Keratinocyte (primary cell): ENCODE measurements around the gene RAB32. TPM values are rescaled to one million over a fixed set of nuclear protein-coding genes. Genes with fewer than 3 reads are reported as not detected.

Experiments
- DNase-seq: peaks from one replicate; pipeline ENCODE4 v3.0.0-alpha.2; 2011; ENCODE audit warnings: low read depth, missing footprints, low spot score
- FAIRE-seq: peaks from 2 replicates; lab custom pipeline; 2011; peaks lifted over from hg19 to GRCh38; lab: Jason Lieb, UNC
- H2AFZ ChIP-seq: 2 replicates; pipeline ENCODE4 v1.6.0; 2012; ENCODE audit warnings: low read length, control low read depth, inconsistent platforms; ENCODE audit not compliant: control insufficient read depth
- H3K27ac ChIP-seq: 2 replicates; pipeline ENCODE4 v1.5.1; 2011; ENCODE audit warnings: low read length; ENCODE audit not compliant: control insufficient read depth, insufficient read depth
- H3K27me3 ChIP-seq: 3 replicates; pipeline ENCODE4 v1.6.0; 2011; ENCODE audit warnings: low read length; ENCODE audit not compliant: control insufficient read depth, insufficient read depth; ENCODE audit errors: extremely low read depth
- H3K36me3 ChIP-seq, 2 experiments: 2 replicates in 1 of 2; 3 replicates in 1 of 2; pipeline ENCODE4 v1.5.1; 2011; ENCODE audit warnings: low read length in 2 of 2, mild to moderate bottlenecking in 1 of 2; ENCODE audit not compliant: control insufficient read depth in 2 of 2, insufficient read depth in 2 of 2; ENCODE audit errors: extremely low read depth in 1 of 2
- H3K4me1 ChIP-seq: 3 replicates; pipeline ENCODE4 v1.5.1; 2011; ENCODE audit warnings: low read length; ENCODE audit not compliant: control insufficient read depth, insufficient read depth; ENCODE audit errors: extremely low read depth
- H3K4me2 ChIP-seq: 3 replicates; pipeline ENCODE4 v1.6.0; 2011; ENCODE audit warnings: low read depth, low read length; ENCODE audit not compliant: control insufficient read depth, insufficient read depth; ENCODE audit errors: extremely low read depth
- H3K4me3 ChIP-seq, 3 experiments: fragments of 200-600 bp in 1 of 3; sonication (generic) in 1 of 3; 2 replicates in 2 of 3; 3 replicates in 1 of 3; pipeline ENCODE4 v1.5.1; 2011 to 2016; ENCODE audit warnings: low read length in 3 of 3, mild to moderate bottlenecking in 3 of 3, control low read depth in 2 of 3, inconsistent platforms in 1 of 3, low read depth in 1 of 3, mixed read lengths in 1 of 3, mixed run types in 1 of 3, moderate library complexity in 1 of 3; ENCODE audit not compliant: control insufficient read depth in 2 of 3, insufficient read depth in 2 of 3; ENCODE audit errors: extremely low read depth in 1 of 3
- H3K79me2 ChIP-seq: 2 replicates; pipeline ENCODE4 v1.6.0; 2012; ENCODE audit warnings: low read length; ENCODE audit not compliant: control insufficient read depth, insufficient read depth
- H3K9ac ChIP-seq: 3 replicates; pipeline ENCODE4 v1.6.0; 2011; ENCODE audit warnings: low read length; ENCODE audit not compliant: control insufficient read depth, insufficient read depth; ENCODE audit errors: extremely low read depth
- H3K9me1 ChIP-seq: 3 replicates; pipeline ENCODE4 v1.6.0; 2011; ENCODE audit warnings: low read length; ENCODE audit not compliant: control insufficient read depth, insufficient read depth; ENCODE audit errors: extremely low read depth
- H3K9me3 ChIP-seq: 2 replicates; pipeline ENCODE4 v1.5.1; 2012; ENCODE audit warnings: low read depth, low read length; ENCODE audit not compliant: control insufficient read depth
- H4K20me1 ChIP-seq: 3 replicates; pipeline ENCODE4 v1.6.0; 2011; ENCODE audit warnings: low read length; ENCODE audit not compliant: control insufficient read depth, insufficient read depth; ENCODE audit errors: extremely low read depth
- CTCF ChIP-seq, 3 experiments: IDR thresholded peaks in 1 of 3; conservative IDR thresholded peaks in 1 of 3; optimal IDR thresholded peaks in 1 of 3; 2 replicates in 2 of 3; 3 replicates in 1 of 3; pipeline versions ENCODE3 to v1.5.1; 2011; ENCODE audit warnings: low read length in 3 of 3, mild to moderate bottlenecking in 3 of 3, moderate library complexity in 2 of 3, control low read depth in 1 of 3, inconsistent platforms in 1 of 3; ENCODE audit not compliant: insufficient read depth in 2 of 3; ENCODE audit errors: extremely low read depth in 1 of 3
- EZH2 ChIP-seq: IDR thresholded peaks from one replicate; pipeline ENCODE4 v1.6.1; 2012; ENCODE audit warnings: inconsistent platforms, mild to moderate bottlenecking, low read length, moderate library complexity
- dilution Hi-C: fragments of 300-500 bp; cut with MboI; formaldehyde crosslinking; loops from one replicate; pipeline ENCODE4 v1.7.0; 2020; ENCODE audit warnings: low sequenced_read_pairs; ENCODE audit not compliant: extremely low pct_ligation_motif_present
- polyA plus RNA-seq, 5 experiments: library from polyadenylated mRNA; depleted of rRNA in 3 of 5; stranded (reverse) in 3 of 5; stranded (forward) in 1 of 5; unstranded in 1 of 5; fragments of >200 nt; gene quantifications; 1 replicate in 1 of 5; 2 replicates in 3 of 5; 3 replicates in 1 of 5; pipeline versions ENCODE4 v1.2.1 to v1.2.3, GENCODE V29; 2011 to 2012; ENCODE audit warnings: missing spikeins in 2 of 5, low read depth in 1 of 5, low replicate concordance in 1 of 5

Gene RAB32
- polyA plus RNA-seq, 1 donor (not counting 4 experiments of a cell fraction or from before 2014, with no cell fraction given): 73.0 TPM

GRCh38 chr6:146590492-146590891, 46.9 kb downstream of the RAB32 start:
- no peak for TF ChIP-seq CTCF (optimal IDR thresholded peaks at IDR 0.05 in 1 of 3, IDR thresholded peaks at IDR 0.05 in 1 of 3, conservative IDR thresholded peaks at IDR 0.05 in 1 of 3; ENCODE audit: extremely low read depth in 1 of 3, insufficient read depth in 2 of 3, low read length in 3 of 3)
- no peak for TF ChIP-seq EZH2
- Histone ChIP-seq H3K9me3 (no peaks in the 10 kb centered on the region), H3K36me3 (no peaks in the 10 kb centered on the region), H3K4me1 (no peaks in the 10 kb centered on the region), H3K79me2 (no peaks in the 10 kb centered on the region), H3K27ac (no peak overlapping the region), H3K9ac (no peak overlapping the region), H2AFZ (no peak overlapping the region), H3K4me3 (no peak overlapping the region), H3K27me3 (no peaks in the 10 kb centered on the region), H3K4me2 (no peak overlapping the region), H4K20me1 (no peaks in the 10 kb centered on the region), H3K9me1 (no peaks in the 10 kb centered on the region)
- no peak for DNase-seq
- dilution Hi-C loops: no loop called here
- no peak for FAIRE-seq

GRCh38 chr6:146592451-146592850, 48.8 kb downstream of the RAB32 start:
- H2AFZ ChIP-seq: no peak overlapping the region
- DNase-seq (no peak), FAIRE-seq (no peak)
- no peaks in the 10 kb centered on the region for H3K79me2 ChIP-seq
- no peak overlapping the region for H3K4me3 ChIP-seq
- TF ChIP-seq CTCF (optimal IDR thresholded peaks at IDR 0.05 in 1 of 3, IDR thresholded peaks at IDR 0.05 in 1 of 3, conservative IDR thresholded peaks at IDR 0.05 in 1 of 3; ENCODE audit: extremely low read depth in 1 of 3, insufficient read depth in 2 of 3, low read length in 3 of 3): no peak
- TF ChIP-seq EZH2: no peak
- H3K27me3 ChIP-seq: no peaks in the 10 kb centered on the region
- no peaks in the 10 kb centered on the region for H3K9me1 ChIP-seq
- no peak overlapping the region for H3K27ac ChIP-seq
- no peaks in the 10 kb centered on the region for H3K9me3 ChIP-seq
- no peaks in the 10 kb centered on the region for H3K36me3 ChIP-seq
- no peaks in the 10 kb centered on the region for H4K20me1 ChIP-seq
- dilution Hi-C loops: no loop called here
- H3K4me1 ChIP-seq: peaks cover 6% of the 10 kb centered on the region
- no peak overlapping the region for H3K4me2 ChIP-seq
- H3K9ac ChIP-seq: no peak overlapping the region
